ENCODE data around the gene TAF5L.

DNA sequence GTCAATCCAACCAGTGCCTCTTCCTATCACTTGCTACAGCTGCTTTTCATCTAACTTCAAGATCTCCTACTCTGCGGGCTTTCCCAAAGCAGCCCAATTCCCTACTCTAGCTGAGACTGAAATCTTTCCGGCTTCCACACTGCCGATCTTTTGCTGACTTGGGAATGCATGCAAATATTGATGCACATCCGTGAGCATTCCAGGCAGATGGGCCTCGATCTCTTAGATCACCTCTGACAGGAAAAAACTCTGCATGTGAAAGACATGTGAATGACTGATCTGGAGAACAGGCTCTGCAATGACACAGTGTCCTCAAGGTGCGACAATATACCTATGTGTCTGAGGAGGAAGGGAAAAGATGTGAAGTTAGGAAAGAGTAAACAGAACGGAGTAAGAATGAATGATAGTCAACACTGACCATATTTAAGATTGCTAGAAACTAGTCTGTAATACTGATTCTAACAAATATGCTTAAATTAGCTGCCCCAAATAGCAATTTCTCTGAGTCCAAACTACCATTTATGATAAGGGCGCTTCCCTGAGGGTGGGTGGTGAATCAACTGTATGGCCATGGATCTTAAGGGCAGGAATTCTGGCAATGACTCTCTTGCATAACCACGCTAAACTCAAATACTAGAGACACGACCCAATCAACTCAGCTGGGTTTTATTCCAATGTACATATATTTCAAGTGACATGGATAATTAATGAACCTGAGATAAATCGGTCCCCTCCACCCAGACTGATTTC, 8.4 kb downstream of the TAF5L start:
- TF ChIP-seq, protein P1, sequence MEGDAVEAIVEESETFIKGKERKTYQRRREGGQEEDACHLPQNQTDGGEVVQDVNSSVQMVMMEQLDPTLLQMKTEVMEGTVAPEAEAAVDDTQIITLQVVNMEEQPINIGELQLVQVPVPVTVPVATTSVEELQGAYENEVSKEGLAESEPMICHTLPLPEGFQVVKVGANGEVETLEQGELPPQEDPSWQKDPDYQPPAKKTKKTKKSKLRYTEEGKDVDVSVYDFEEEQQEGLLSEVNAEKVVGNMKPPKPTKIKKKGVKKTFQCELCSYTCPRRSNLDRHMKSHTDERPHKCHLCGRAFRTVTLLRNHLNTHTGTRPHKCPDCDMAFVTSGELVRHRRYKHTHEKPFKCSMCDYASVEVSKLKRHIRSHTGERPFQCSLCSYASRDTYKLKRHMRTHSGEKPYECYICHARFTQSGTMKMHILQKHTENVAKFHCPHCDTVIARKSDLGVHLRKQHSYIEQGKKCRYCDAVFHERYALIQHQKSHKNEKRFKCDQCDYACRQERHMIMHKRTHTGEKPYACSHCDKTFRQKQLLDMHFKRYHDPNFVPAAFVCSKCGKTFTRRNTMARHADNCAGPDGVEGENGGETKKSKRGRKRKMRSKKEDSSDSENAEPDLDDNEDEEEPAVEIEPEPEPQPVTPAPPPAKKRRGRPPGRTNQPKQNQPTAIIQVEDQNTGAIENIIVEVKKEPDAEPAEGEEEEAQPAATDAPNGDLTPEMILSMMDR (conservative IDR thresholded peaks at IDR 0.05; ENCODE audit: low read depth, low read length), result no peak
- no peak for TF ChIP-seq POLR2A (IDR thresholded peaks at IDR 0.05; ENCODE audit: low read depth, low read length)
